Epithelial cell of esophagus (primary cell): ENCODE measurements around the gene NMRK1.

Source experiments
- DNase-seq: peaks from one replicate; pipeline ENCODE4 v3.0.0; 2010; ENCODE audit warnings: low read depth
- H3K4me3 ChIP-seq: 2 replicates; pipeline ENCODE4 v1.5.1; 2011; ENCODE audit warnings: mild to moderate bottlenecking, low read length, control low read depth
- TF ChIP-seq, protein P1 (sequence below): IDR thresholded peaks from 2 replicates; pipeline ENCODE4 v1.5.1; 2011; ENCODE audit warnings: low read depth, mild to moderate bottlenecking, low read length, control low read depth, inconsistent platforms; ENCODE audit not compliant: insufficient read depth; ENCODE audit errors: missing control alignments

The NMRK1 gene

DNA sequence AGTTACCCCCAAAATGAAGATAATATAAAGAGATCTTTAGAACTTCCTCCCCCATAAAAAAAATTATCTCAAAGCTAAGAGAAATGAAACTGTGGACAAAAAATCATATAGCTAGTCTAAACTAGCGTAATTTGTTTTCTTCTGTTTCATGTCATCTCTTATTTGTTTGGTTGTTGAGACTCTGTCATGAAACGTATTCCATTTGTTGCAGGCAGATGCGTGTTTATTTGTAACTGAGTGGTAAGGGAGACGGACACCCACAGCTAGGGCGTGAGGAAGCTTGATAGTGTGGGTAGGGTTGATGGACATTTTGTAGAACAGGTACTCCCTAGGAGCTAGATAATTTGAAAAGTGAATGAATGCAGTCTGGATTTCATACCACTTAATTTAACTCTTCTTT, 42.2 kb upstream of the NMRK1 start:
- H3K4me3 ChIP-seq, result no peak overlapping the region
- no peak for DNase-seq
- TF ChIP-seq, protein P1, sequence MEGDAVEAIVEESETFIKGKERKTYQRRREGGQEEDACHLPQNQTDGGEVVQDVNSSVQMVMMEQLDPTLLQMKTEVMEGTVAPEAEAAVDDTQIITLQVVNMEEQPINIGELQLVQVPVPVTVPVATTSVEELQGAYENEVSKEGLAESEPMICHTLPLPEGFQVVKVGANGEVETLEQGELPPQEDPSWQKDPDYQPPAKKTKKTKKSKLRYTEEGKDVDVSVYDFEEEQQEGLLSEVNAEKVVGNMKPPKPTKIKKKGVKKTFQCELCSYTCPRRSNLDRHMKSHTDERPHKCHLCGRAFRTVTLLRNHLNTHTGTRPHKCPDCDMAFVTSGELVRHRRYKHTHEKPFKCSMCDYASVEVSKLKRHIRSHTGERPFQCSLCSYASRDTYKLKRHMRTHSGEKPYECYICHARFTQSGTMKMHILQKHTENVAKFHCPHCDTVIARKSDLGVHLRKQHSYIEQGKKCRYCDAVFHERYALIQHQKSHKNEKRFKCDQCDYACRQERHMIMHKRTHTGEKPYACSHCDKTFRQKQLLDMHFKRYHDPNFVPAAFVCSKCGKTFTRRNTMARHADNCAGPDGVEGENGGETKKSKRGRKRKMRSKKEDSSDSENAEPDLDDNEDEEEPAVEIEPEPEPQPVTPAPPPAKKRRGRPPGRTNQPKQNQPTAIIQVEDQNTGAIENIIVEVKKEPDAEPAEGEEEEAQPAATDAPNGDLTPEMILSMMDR, result no peak

DNA sequence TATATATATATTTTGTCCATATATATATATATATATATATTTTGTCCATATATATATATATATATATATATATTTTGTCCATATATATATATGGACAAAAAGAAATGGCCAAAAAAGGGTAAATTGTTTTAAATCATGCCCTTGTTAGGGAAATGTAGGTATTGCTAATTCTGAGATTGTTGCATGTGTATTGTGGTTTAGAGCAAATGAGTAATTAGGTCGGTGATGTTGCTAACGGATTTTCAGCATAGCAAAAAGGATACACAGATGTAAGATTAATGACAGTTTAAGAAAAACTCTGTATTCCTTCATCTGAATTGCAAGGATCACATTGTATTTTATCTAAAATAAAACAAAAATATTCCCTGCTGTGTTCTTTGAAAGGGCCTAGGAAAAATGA, 40.6 kb upstream of the NMRK1 start:
- DNase-seq, result no peak
- no peak overlapping the region for H3K4me3 ChIP-seq
- TF ChIP-seq, protein P1, result no peak

DNA sequence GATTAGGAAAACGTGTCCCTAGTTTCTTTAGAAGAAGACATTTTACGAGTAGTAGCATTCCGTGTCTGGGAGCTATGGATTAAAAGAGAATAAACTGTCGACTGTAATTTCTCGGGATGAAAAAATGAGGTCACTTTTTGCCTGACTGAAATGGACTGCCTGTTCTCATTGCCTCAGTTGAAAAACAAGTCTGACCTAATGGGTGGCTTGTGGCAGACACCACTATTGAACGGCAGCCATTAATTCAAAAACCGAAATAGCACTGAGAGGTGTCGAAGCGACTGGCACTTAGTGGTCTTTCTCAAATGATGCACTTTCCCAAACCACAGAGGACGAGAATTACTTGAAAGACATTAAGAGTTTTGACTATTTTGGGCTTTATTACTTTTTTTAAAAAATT, 35.7 kb upstream of the NMRK1 start:
- DNase-seq, result no peak
- TF ChIP-seq, protein P1, result no peak
- no peak overlapping the region for H3K4me3 ChIP-seq

DNA sequence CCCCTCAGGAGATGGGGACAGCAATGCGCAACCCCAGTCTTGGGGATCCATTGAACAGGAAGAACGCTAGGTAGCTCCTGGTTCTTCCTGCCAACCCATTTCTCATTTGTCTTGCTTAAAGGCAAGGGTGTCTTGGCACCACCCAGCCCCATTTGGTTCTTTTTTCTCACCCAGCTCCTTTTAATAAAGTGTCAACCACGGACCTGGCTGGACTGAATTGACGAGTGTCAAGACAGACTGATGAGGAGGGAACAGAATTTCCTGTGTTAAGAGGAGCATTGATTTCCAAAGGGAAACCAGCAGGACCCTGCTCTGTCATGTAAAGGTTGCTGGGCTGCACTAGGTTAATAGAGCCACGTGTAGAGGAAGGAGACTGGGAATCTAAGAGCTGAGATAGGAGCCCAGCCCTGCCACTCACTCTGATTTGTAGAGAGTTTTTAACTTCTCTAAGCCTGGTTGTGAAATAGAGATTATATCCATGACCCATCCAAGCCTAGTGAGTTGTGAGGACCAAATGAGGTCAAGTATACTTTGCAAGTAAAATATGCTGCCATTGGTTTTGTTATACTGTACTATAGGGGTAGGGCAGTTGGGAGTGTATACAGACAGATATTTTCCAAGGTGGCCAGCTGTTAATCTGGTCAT, 34.1 kb upstream of the NMRK1 start:
- H3K4me3 ChIP-seq, result no peak overlapping the region
- no peak for DNase-seq
- TF ChIP-seq, protein P1, result no peak

DNA sequence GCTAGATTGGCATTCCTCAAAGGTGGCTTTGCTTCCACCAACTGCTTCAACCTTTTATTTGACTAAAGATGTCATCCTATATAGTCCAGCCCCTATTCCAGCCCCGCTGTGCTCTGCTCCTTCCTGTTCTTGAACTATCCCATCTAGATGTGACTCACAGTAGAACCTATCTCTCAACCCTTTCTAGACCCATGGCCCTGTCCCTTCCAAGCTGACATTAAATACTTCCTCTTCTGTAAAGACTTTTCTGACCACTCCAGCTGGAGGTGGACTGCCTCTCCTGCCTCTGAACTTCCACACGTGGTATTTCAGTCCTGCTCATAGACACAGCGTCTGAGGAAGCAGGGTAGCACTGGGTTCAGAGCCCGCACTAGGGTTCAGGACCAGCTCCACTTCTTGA, 32.7 kb upstream of the NMRK1 start:
- no peak for DNase-seq

DNA sequence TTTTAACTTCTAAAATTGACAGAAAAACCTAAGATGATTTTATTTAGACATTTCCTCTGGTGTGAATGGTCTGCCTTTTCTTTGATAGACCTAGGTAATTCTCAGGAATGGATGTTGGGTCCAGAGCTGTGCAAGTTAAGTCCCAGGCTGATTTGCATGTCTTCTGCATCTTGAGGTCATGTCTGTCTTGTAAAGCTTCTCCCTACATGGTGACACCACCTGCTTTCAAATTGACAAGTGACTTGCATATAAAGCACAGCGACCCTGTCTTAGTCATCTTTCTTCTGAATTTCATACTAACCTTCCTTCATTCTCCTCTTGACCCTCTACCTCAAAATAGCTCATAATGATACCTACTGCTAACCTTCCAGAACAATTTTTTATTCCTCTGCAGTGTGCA, 29.6 kb upstream of the NMRK1 start:
- H3K4me3 ChIP-seq, result no peak overlapping the region
- TF ChIP-seq, protein P1, result no peak
- no peak for DNase-seq

More for the DNA sequence above, 32.7 kb upstream of the NMRK1 start:
- TF ChIP-seq, protein P1, result no peak
- no peak overlapping the region for H3K4me3 ChIP-seq

DNA sequence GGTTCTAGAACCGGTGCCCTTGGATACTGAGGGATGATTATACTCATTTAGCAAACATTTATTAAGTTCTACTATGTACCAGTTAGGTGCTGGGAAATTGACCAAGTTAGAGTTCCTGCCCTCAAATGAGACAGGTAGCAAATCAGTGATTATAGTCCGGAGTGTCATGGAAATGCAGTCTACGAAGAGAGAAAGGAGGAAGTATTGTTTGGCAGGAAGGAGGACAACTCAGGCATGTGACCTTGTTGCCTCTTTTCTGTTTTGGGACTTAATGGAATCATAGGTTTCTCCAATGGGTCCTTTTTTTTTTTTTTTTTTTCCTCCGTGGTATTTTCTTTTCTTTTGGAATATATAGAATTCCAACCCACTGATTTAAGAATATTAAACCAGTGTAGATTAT, 28.4 kb upstream of the NMRK1 start:
- no peak for DNase-seq
- TF ChIP-seq, protein P1, result no peak
- H3K4me3 ChIP-seq, result no peak overlapping the region
